HuH-7 (cell line): ENCODE data around the gene GLYR1.

Experiments used
- DNase-seq: peaks from one replicate; pipeline ENCODE4 v3.0.0; 2011; ENCODE audit warnings: low spot score

GLYR1 gene

GRCh38 chr16:4847774-4848587, 893 bp upstream of the GLYR1 start:
- peak; percentile 23 for DNase-seq

GRCh38 chr16:4846503-4846900, 586 bp downstream of the GLYR1 start:
- DNase-seq: peak; percentile 15

GRCh38 chr16:4840984-4841383, 6.1 kb downstream of the GLYR1 start:
- no peak for DNase-seq

GRCh38 chr16:4839942-4840341, 7.1 kb downstream of the GLYR1 start:
- DNase-seq: no peak

- no peak for DNase-seq
Observed at GRCh38 chr16:4837733-4838501, 9.2 kb downstream of the GLYR1 start.

GRCh38 chr16:4836727-4837126, 10.4 kb downstream of the GLYR1 start:
- no peak for DNase-seq

- DNase-seq: no peak
Observed at GRCh38 chr16:4833584-4833983, 13.5 kb downstream of the GLYR1 start.

- DNase-seq: no peak
Observed at GRCh38 chr16:4832698-4833343, 14.3 kb downstream of the GLYR1 start.

GRCh38 chr16:4831616-4832015, 15.5 kb downstream of the GLYR1 start:
- DNase-seq: no peak

GRCh38 chr16:4830408-4830807, 16.7 kb downstream of the GLYR1 start:
- DNase-seq: no peak

GRCh38 chr16:4828567-4829321, 18.3 kb downstream of the GLYR1 start:
- no peak for DNase-seq

- DNase-seq: no peak
Observed at GRCh38 chr16:4826980-4827379, 20.1 kb downstream of the GLYR1 start.

GRCh38 chr16:4826526-4826925, 20.6 kb downstream of the GLYR1 start:
- no peak for DNase-seq

- DNase-seq: no peak
Observed at GRCh38 chr16:4825196-4825595, 21.9 kb downstream of the GLYR1 start.

- no peak for DNase-seq
Observed at GRCh38 chr16:4820652-4821051, 26.4 kb downstream of the GLYR1 start.

GRCh38 chr16:4814542-4815173, 32.4 kb downstream of the GLYR1 start:
- no peak for DNase-seq

- DNase-seq: no peak
Observed at GRCh38 chr16:4814046-4814445, 33.0 kb downstream of the GLYR1 start.

- DNase-seq: no peak
Observed at GRCh38 chr16:4813251-4814003, 33.7 kb downstream of the GLYR1 start.

- DNase-seq: no peak
Observed at GRCh38 chr16:4811773-4812172, 35.3 kb downstream of the GLYR1 start.

- no peak for DNase-seq
Observed at GRCh38 chr16:4811242-4811641, 35.8 kb downstream of the GLYR1 start.

GRCh38 chr16:4806280-4806679, 40.8 kb downstream of the GLYR1 start:
- DNase-seq: no peak
